HUDEP-2 (cell line): ENCODE data around the gene HSD17B12.

Experiments used
- DNase-seq, 76 experiments: peaks; one replicate each; lab custom pipeline; 2025; ENCODE audit not compliant: unreplicated experiment in 76 of 76; lab: John Stamatoyannopoulos, UW

HSD17B12 gene

GRCh38 chr11:43904742-43905535 is 224.4 kb downstream of the HSD17B12 start:
- DNase-seq: no peak

GRCh38 chr11:43905813-43906241 is 225.3 kb downstream of the HSD17B12 start:
- no peak for DNase-seq
